OCI-LY3 (cell line): ENCODE measurements around the gene ARHGAP15.

ENCODE experiments used
- H2AFZ ChIP-seq: fragments of 200-600, 300-600 bp; shearing (Covaris generic); 2 replicates; pipeline ENCODE4 v1.6.0; 2014; ENCODE audit warnings: antibody characterized with exemption, low read depth, low read length
- H3K27ac ChIP-seq: fragments of 200-600, 300-600 bp; sonication (generic); 2 replicates; pipeline ENCODE4 v1.5.1; 2014; ENCODE audit warnings: mild to moderate bottlenecking, low read length, moderate library complexity, mixed read lengths
- H3K27me3 ChIP-seq: fragments of 200-600, 300-600 bp; sonication (generic); 2 replicates; pipeline ENCODE4 v1.6.1; 2014; ENCODE audit warnings: low read depth, low read length, mixed read lengths
- H3K36me3 ChIP-seq: fragments of 200-600, 300-600 bp; sonication (generic); replicated peaks from 2 replicates; pipeline ENCODE3; 2014; ENCODE audit warnings: low read depth, low read length, mixed read lengths
- H3K4me1 ChIP-seq: fragments of 300-600, 200-600 bp; sonication (generic); 2 replicates; pipeline ENCODE4 v1.6.1; 2014; ENCODE audit warnings: low read length, mixed read lengths
- H3K4me2 ChIP-seq: fragments of 200-600, 300-600 bp; sonication (generic); 2 replicates; pipeline ENCODE4 v1.6.1; 2014; ENCODE audit warnings: low read length, mixed read lengths
- H3K4me3 ChIP-seq: fragments of 300-600, 200-600 bp; sonication (generic); 2 replicates; pipeline ENCODE4 v1.5.1; 2014; ENCODE audit warnings: antibody characterized with exemption, mild to moderate bottlenecking, low read length, moderate library complexity
- H3K79me2 ChIP-seq: fragments of 300-600, 200-600 bp; shearing (Covaris generic); 2 replicates; pipeline ENCODE4 v1.6.1; 2014; ENCODE audit warnings: mild to moderate bottlenecking, low read length, mixed read lengths
- H3K9ac ChIP-seq: fragments of 300-600, 200-600 bp; shearing (Covaris generic); 2 replicates; pipeline ENCODE4 v1.6.0; 2014; ENCODE audit warnings: mild to moderate bottlenecking, low read length, moderate library complexity
- H3K9me3 ChIP-seq: fragments of 200-600, 300-600 bp; shearing (Covaris generic); 2 replicates; pipeline ENCODE4 v1.6.1; 2014; ENCODE audit warnings: low read length, mixed read lengths; ENCODE audit not compliant: insufficient read depth
- H4K20me1 ChIP-seq: fragments of 200-600, 300-600 bp; sonication (generic); 2 replicates; pipeline ENCODE4 v1.6.1; 2016; ENCODE audit warnings: low read length, mixed read lengths; ENCODE audit not compliant: insufficient read depth
- CTCF ChIP-seq: fragments of 200-600, 300-600 bp; sonication (generic); IDR thresholded peaks from 2 replicates; pipeline ENCODE4 v1.5.1; 2014; ENCODE audit warnings: antibody characterized with exemption, low read length, low read depth
- EZH2phosphoT487 ChIP-seq: fragments of 200-600 bp; shearing (Covaris generic); IDR thresholded peaks from 2 replicates; pipeline ENCODE4 v1.6.1; 2018; ENCODE audit warnings: antibody characterized with exemption, mixed run types, low read depth

ARHGAP15 gene

GRCh38 chr2:143725400-143725799, 596.2 kb downstream of the ARHGAP15 start:
- Histone ChIP-seq H3K79me2 (no peaks in the 10 kb centered on the region), H2AFZ (no peak overlapping the region), H3K4me3 (no peak overlapping the region), H3K4me1 (peaks cover 27% of the 10 kb centered on the region), H3K4me2 (no peak overlapping the region), H3K36me3 (no peaks in the 10 kb centered on the region), H3K27me3 (no peaks in the 10 kb centered on the region), H3K9me3 (no peaks in the 10 kb centered on the region), H3K27ac (no peak overlapping the region), H4K20me1 (no peaks in the 10 kb centered on the region), H3K9ac (no peak overlapping the region)
- TF ChIP-seq CTCF, result no peak
- TF ChIP-seq EZH2phosphoT487, result no peak

GRCh38 chr2:143726151-143726845, 597.1 kb downstream of the ARHGAP15 start:
- Histone ChIP-seq H3K4me2 (no peak overlapping the region), H3K9me3 (no peaks in the 10 kb centered on the region), H3K27ac (no peak overlapping the region), H3K36me3 (no peaks in the 10 kb centered on the region), H4K20me1 (no peaks in the 10 kb centered on the region), H2AFZ (no peak overlapping the region), H3K4me3 (no peak overlapping the region), H3K4me1 (peaks cover 33% of the 10 kb centered on the region), H3K27me3 (no peaks in the 10 kb centered on the region), H3K9ac (no peak overlapping the region), H3K79me2 (no peaks in the 10 kb centered on the region)
- TF ChIP-seq EZH2phosphoT487, result no peak
- TF ChIP-seq CTCF, result no peak

- Histone ChIP-seq H3K9ac (no peak overlapping the region), H3K79me2 (no peaks in the 10 kb centered on the region), H3K4me3 (no peak overlapping the region), H4K20me1 (no peaks in the 10 kb centered on the region), H3K36me3 (no peaks in the 10 kb centered on the region), H3K9me3 (no peaks in the 10 kb centered on the region), H3K27me3 (no peaks in the 10 kb centered on the region), H3K4me2 (no peak overlapping the region), H3K4me1 (peaks cover 46% of the 10 kb centered on the region), H2AFZ (no peak overlapping the region), H3K27ac (no peak overlapping the region)
- TF ChIP-seq CTCF (no peak), EZH2phosphoT487 (no peak)
Observed at GRCh38 chr2:143728498-143728897, 599.3 kb downstream of the ARHGAP15 start.

- no peak overlapping the region for H2AFZ ChIP-seq
- peak overlapping the region; percentile 91 for H3K27ac ChIP-seq
- no peaks in the 10 kb centered on the region for H3K36me3 ChIP-seq
- no peak overlapping the region; the same call in 1 of the 2 replicates for H3K4me3 ChIP-seq
- TF ChIP-seq CTCF (no peak), EZH2phosphoT487 (no peak)
- H3K9ac ChIP-seq, result peak overlapping the region; percentile 64; the same call in 1 of the 2 replicates
- H3K9me3 ChIP-seq, result no peaks in the 10 kb centered on the region
- H3K4me2 ChIP-seq, result peak overlapping the region; percentile 80; the same call in 1 of the 2 replicates
- no peaks in the 10 kb centered on the region for H3K79me2 ChIP-seq
- H3K27me3 ChIP-seq, result no peaks in the 10 kb centered on the region
- H3K4me1 ChIP-seq, result peaks cover 50% of the 10 kb centered on the region
- H4K20me1 ChIP-seq, result no peaks in the 10 kb centered on the region
Observed at GRCh38 chr2:143729296-143729814, 600.1 kb downstream of the ARHGAP15 start.
